Testis (tissue), 3 donors: Measurements from ENCODE around the gene PDGFRB. TPM values are rescaled to one million over a fixed set of nuclear protein-coding genes. Genes with fewer than 3 reads are reported as not detected.

Experiments
- DNase-seq: peaks from one replicate; pipeline ENCODE4 v3.0.0-alpha.2; 2019
- H3K27ac ChIP-seq, 2 donors: fragments of 200-600 bp; sonication (generic); one replicate each; pipeline ENCODE4 v1.5.1; 2019
- H3K27me3 ChIP-seq: fragments of 200-600 bp; sonication (generic); one replicate; pipeline ENCODE4 v1.5.1; 2019
- H3K36me3 ChIP-seq: fragments of 200-600 bp; sonication (generic); one replicate; pipeline ENCODE4 v1.5.1; 2017; ENCODE audit warnings: low read depth; ENCODE audit errors: missing control alignments
- H3K4me1 ChIP-seq: fragments of 200-600 bp; sonication (generic); one replicate; pipeline ENCODE4 v1.5.1; 2019
- H3K4me3 ChIP-seq, 2 donors: fragments of 200-600 bp; sonication (generic); one replicate each; pipeline ENCODE4 v1.5.1; 2017 to 2019
- H3K9me3 ChIP-seq: fragments of 200-600 bp; sonication (generic); one replicate; pipeline ENCODE4 v1.5.1; 2017
- POLR2A ChIP-seq: fragments of 450-650 bp; IDR thresholded peaks from one replicate; pipeline ENCODE4 v1.6.1; 2017; ENCODE audit warnings: antibody characterized with exemption, mild to moderate bottlenecking, moderate library complexity
- WGBS, 2 donors: methylation state at CpG; one replicate each; pipeline ENCODE4 v1.1.5; 2018; 5-methylcytosine and 5-hydroxymethylcytosine counted together
- intact Hi-C: fragments of 100-400 bp; cut with DNase I; formaldehyde crosslinking; loops from one replicate; pipeline ENCODE4 v1.15.1; 2023; ENCODE audit warnings: low total_unique reads
- polyA plus RNA-seq: library from polyadenylated mRNA; stranded (reverse); fragments of 350-450 nt; fragmentation: Illumina TruSeq; extraction: RNeasy Lipid Tissue Mini Kit (QIAGEN cat#74804); gene quantifications from one replicate; pipeline ENCODE4 v1.2.3, GENCODE V29; 2014; ENCODE audit warnings: low read depth, low replicate concordance; ENCODE audit not compliant: insufficient read depth
- total RNA-seq, 2 donors: library from RNA; depleted of rRNA; stranded (reverse); fragments of >200 nt; gene quantifications; one replicate each; pipeline ENCODE4 v1.2.3, GENCODE V29; 2016
- TF ChIP-seq, protein P1 (sequence below), 3 experiments: fragments of 450-650 bp in 2 of 3; fragments of 200-600 bp in 1 of 3; sonication (generic) in 1 of 3; IDR thresholded peaks; one replicate each; pipeline ENCODE4 v1.5.1; 2016 to 2019; ENCODE audit warnings: antibody characterized with exemption in 3 of 3, mild to moderate bottlenecking in 2 of 3, moderate library complexity in 1 of 3

The PDGFRB gene
- total and polyA plus RNA-seq, 3 donors from 2014 or later = 61.6 to 87.0 (median 71.2) TPM

DNA sequence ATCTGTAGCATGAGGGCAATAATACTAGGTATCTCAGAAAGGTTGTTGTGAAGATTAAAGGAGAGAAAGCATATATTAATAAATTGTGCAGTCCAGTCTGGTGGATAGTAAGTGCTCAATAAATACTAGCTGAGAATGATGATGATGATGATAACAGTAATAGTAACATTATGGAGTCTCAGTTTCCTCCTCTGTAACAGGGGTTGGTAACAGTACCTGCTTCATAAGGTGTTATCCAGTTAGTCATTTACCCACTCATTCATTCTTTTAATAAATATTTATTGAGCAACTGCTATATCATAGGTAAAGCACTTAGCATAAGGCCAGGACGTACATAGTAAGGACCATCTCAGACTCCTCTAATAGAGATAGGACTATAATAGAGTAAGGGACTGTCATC is 41.8 kb upstream of the PDGFRB start:
- no peak overlapping the region for H3K4me3 ChIP-seq
- H3K9me3 ChIP-seq = no peaks in the 10 kb centered on the region
- H3K36me3 ChIP-seq = no peaks in the 10 kb centered on the region
- no peak overlapping the region for H3K27ac ChIP-seq
- H3K4me1 ChIP-seq = no peaks in the 10 kb centered on the region
- intact Hi-C loops = no loop called here
- TF ChIP-seq, protein P1, sequence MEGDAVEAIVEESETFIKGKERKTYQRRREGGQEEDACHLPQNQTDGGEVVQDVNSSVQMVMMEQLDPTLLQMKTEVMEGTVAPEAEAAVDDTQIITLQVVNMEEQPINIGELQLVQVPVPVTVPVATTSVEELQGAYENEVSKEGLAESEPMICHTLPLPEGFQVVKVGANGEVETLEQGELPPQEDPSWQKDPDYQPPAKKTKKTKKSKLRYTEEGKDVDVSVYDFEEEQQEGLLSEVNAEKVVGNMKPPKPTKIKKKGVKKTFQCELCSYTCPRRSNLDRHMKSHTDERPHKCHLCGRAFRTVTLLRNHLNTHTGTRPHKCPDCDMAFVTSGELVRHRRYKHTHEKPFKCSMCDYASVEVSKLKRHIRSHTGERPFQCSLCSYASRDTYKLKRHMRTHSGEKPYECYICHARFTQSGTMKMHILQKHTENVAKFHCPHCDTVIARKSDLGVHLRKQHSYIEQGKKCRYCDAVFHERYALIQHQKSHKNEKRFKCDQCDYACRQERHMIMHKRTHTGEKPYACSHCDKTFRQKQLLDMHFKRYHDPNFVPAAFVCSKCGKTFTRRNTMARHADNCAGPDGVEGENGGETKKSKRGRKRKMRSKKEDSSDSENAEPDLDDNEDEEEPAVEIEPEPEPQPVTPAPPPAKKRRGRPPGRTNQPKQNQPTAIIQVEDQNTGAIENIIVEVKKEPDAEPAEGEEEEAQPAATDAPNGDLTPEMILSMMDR (IDR thresholded peaks at IDR 0.05) = no peak
- no peak for TF ChIP-seq POLR2A
- WGBS, 2 donors = 81 to 97% methylated on average over 1 of the region's 1 CpG
- H3K27me3 ChIP-seq = no peaks in the 10 kb centered on the region
- DNase-seq = no peak

DNA sequence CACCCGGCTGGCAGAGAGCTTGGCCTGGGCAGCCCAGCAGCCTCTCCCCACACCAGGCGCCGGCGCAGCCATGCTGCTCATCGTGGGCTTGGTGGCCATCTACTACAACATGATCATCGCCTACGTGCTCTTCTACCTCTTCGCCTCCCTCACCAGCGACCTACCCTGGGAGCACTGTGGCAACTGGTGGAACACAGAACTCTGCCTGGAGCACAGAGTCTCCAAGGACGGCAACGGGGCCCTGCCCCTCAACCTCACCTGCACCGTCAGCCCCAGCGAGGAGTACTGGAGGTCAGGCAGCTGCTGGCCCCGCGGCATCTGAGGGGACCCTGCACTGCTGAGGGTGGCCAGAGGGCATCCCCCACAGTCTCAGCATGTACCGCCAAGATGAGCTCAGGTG is 41.3 kb upstream of the PDGFRB start:
- no peaks in the 10 kb centered on the region for H3K27me3 ChIP-seq
- H3K9me3 ChIP-seq = no peaks in the 10 kb centered on the region
- H3K36me3 ChIP-seq = no peaks in the 10 kb centered on the region
- H3K4me1 ChIP-seq = no peaks in the 10 kb centered on the region
- H3K27ac ChIP-seq = no peak overlapping the region
- intact Hi-C loops = no loop called here
- WGBS, 2 donors = 90% methylated on average over 3 to 16 of the region's 16 CpGs
- H3K4me3 ChIP-seq = no peak overlapping the region
- TF ChIP-seq POLR2A = no peak
- TF ChIP-seq, protein P1 (IDR thresholded peaks at IDR 0.05) = no peak
- DNase-seq = no peak

DNA sequence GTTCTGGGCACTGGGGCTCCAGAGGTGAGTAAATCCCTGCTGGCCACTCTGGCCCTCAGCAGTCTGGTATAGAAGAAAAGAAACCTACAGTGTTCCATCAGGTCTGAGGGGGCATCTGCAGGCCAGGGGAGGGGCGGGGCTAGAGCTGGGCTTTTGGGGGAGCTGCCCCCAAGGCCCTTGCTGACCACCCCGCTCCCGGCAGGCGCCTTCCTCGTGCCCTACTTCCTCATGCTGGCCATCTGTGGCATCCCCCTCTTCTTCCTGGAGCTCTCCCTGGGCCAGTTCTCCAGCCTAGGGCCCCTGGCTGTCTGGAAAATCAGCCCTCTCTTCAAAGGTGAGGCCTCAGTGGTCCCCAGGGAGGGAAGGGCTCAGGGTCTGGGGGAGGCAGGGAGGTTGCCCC is 40.9 kb upstream of the PDGFRB start:
- 88% methylated on average over 5 of the region's 5 CpGs; no CpG with 5 or more reads in 1 of the 2 donors for WGBS, 2 donors
- intact Hi-C loops = no loop called here
- Histone ChIP-seq H3K27ac (no peak overlapping the region), H3K36me3 (no peaks in the 10 kb centered on the region), H3K4me1 (no peaks in the 10 kb centered on the region), H3K9me3 (no peaks in the 10 kb centered on the region), H3K4me3 (no peak overlapping the region), H3K27me3 (no peaks in the 10 kb centered on the region)
- no peak for DNase-seq
- no peak for TF ChIP-seq POLR2A
- TF ChIP-seq, protein P1 (IDR thresholded peaks at IDR 0.05) = no peak

DNA sequence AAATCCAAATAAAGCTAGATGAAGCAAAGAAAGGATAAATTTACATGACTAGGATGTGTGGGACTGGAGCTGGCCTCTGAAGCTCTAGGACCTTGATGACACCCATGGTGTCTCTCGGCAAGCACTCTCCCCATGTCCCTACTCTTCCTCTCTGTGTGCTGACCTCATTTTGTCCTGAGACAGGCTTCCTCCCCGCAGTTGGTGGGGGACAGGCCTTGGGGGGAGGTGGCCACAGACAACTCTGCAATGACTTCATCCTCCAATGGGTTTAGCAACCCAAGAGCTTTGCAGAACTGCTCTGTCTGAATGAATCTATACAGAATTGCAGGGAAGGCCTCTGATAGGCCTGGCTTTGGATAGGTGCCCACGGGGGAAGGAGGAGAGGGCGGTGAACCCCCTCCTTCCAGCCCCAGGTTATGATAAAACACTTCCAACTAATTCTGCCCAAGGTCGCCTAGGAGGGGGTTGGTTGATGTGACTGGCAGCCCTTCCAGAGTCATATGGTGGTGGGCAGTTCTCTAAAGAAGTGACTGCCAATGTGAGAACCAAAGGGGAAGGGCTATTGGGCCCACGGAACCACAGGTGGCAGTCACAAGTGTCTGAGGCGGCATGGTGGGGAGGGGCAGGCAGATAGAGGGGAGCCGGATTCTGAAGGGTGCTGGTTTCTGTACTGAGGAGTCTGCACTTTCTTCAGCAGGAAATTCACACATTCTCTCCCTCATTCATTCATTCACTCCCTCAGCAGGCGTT is 40.3 kb upstream of the PDGFRB start:
- H3K36me3 ChIP-seq = no peaks in the 10 kb centered on the region
- TF ChIP-seq, protein P1 (IDR thresholded peaks at IDR 0.05) = no peak
- no peak for TF ChIP-seq POLR2A
- intact Hi-C loops = no loop called here
- 76 to 77% methylated on average over 9 of the region's 9 CpGs for WGBS, 2 donors
- H3K9me3 ChIP-seq = no peaks in the 10 kb centered on the region
- H3K4me1 ChIP-seq = no peaks in the 10 kb centered on the region
- H3K27ac ChIP-seq = no peak overlapping the region
- H3K27me3 ChIP-seq = no peaks in the 10 kb centered on the region
- no peak overlapping the region for H3K4me3 ChIP-seq
- no peak for DNase-seq

DNA sequence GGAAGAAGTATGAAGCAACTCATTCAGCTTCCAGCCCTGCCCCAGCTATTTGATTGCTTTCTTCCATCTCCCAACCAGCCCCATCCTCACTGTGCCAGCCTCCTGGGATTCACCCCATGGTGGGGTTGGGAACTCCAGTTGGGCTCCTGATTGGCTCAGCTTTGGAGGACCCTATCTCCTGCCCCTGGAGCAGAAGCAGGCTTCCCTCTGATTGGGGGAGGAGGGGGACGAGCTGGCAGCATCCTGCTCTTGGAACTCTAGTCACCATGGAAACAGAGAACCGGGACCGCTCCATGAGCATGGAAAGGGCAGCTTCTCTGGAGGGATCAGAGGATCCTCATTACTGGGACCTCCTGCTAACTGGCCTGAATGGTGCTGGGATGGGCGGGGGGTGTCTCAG is 36.8 kb upstream of the PDGFRB start:
- no peak for TF ChIP-seq POLR2A
- TF ChIP-seq, protein P1 (IDR thresholded peaks at IDR 0.05) = no peak
- DNase-seq = no peak
- 70 to 82% methylated on average over 4 of the region's 4 CpGs for WGBS, 2 donors

More for the DNA sequence above, 36.8 kb upstream of the PDGFRB start:
- no peaks in the 10 kb centered on the region for H3K36me3 ChIP-seq
- H3K4me1 ChIP-seq = no peaks in the 10 kb centered on the region
- H3K9me3 ChIP-seq = no peaks in the 10 kb centered on the region
- intact Hi-C loops = no loop called here
- no peaks in the 10 kb centered on the region for H3K27me3 ChIP-seq
- H3K27ac ChIP-seq = no peak overlapping the region
- H3K4me3 ChIP-seq = no peak overlapping the region
